HG03439 (cell line): ENCODE data around the gene CACNA1C.

ENCODE experiments used
- ATAC-seq: cut with Tn5 transposase; IDR thresholded peaks from one replicate; pipeline ENCODE4 v1.9.1; 2021; ENCODE audit warnings: mild to moderate bottlenecking, moderate library complexity; ENCODE audit not compliant: unreplicated experiment

The CACNA1C gene

DNA sequence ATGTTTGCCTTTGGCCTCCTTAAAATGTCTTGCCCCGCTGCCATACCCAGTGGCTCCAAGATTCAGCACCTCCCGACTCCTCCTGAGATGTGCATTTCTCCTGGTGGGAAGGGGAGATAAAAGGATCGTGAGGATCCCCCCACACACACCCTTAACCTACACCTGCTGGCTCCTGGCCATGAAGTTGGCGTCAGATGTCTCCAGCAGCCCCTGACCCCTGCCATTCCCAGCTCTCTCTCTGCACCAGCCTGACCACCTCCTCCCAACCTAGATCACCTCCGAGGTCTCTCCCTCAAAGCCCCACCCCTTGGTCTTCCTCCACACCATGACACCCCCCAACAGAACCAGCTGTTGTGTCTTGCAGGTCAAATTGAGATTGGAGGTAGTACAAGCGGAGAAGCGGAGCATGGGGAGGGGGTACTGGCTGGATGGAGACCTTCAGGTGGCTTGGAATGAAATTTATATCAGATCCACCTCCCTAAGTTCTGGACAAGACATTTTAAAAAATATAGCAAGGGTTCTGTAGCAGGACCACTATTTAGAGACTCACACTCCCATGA is 590.9 kb downstream of the CACNA1C start:
- ATAC-seq: no peak

DNA sequence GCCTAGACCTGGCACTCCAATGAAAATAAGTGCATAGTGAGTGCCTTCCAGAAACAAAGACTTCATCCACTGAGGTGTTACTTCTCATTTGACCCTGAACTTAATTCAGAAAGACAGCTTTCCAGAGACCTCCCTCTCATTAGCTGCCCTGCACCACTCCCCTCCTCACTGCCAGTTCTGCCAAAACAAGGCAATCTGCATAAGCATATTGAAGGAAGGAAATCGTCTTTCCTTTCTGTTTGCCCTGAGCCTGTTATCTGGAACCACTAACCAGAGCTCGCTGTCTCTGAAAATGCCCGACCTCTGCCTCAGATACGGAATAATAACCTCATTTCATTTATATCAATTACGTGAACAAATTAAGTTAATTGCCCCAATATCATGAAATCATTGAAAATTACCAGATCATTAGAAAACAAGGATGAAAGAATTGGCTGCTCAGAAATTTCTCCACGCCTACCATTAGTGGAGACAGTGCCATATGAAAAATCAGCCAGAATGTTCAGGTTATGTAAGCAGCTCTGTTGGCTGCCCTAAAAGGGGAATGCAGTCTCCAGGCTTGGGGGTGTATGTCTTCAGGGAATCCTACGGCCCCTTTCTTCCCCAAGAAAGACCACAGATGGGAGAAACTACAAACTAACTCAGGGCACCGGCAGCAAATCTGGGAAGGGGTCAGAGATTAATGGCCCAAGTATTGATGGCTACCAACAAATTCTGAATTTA is 592.1 kb downstream of the CACNA1C start:
- no peak for ATAC-seq

DNA sequence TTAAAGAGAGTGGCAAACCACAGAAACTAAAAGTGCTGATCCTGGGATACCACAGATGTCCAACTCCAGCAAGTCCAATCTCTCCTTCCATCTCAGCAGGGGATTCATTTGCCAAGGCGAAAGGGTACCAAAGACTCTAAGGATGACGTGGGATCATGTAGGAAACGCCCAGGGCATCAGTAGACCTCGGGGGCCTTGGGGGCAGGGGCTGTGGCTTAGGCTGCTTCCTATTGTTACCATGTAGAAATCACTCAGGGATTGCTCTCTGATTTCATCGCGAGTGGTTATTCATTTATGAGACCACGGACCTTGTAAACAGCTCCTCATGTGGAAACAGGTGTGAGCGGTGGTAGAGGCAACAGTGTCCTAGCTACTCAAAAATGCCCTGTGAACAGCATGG is 592.7 kb downstream of the CACNA1C start:
- no peak for ATAC-seq

DNA sequence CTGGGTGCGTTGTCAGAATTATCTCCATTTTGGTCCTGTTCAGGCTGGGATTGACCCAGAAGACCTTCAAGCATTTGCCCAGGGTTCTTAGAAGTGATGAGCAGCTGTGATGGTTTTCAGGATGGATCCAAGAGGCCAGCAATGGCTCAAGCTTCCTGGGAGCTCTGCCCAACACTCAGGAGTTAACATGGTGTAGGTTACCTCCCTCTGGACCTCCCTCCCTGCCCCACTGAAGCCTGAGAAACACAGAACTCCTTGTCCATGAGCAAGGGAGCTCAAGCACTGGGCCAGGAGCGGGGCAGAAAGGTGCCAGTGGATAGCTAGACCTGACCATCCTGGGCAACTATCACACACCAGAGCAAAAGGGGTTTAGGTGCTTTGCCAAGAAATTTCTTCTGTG is 593.6 kb downstream of the CACNA1C start:
- ATAC-seq: no peak

DNA sequence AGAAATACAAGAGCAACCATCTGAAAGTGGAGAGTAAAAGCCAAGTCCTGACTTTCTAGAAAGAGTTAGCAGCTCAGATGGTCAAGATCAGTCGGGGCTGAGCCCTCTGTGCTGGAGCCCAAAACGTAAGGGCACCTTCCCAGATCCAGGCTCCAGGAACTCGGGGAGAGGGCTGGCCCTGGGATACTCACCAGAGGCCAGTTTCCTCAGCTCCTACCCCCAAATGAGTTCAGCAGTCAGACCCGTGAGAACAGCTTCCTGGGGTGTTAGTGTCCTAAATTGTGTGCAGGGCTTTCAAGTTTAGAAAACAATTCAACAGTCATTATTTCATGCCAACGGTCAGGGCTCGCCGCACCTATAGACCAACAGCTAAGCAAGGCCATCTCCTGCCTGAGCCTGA is 594.4 kb downstream of the CACNA1C start:
- no peak for ATAC-seq

DNA sequence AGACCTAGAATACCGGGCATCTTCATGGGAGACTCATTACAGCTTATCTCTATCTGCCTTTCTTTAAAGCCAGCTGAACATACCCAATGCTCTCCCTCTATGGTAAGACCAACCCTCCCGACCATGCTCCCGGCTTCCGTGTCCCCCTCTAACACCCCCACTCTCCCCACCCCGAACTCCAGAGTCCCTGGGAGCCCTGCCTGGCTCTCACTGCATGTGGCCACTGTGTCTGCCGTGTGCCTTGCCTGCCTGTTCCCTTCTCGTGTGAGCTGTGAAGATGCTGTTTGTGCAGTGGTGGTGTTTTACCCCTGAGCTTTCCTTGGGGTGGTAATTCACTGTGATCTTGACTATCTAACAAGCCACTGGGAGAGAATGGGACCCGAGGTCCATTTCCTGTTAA is 595.6 kb downstream of the CACNA1C start:
- no peak for ATAC-seq

DNA sequence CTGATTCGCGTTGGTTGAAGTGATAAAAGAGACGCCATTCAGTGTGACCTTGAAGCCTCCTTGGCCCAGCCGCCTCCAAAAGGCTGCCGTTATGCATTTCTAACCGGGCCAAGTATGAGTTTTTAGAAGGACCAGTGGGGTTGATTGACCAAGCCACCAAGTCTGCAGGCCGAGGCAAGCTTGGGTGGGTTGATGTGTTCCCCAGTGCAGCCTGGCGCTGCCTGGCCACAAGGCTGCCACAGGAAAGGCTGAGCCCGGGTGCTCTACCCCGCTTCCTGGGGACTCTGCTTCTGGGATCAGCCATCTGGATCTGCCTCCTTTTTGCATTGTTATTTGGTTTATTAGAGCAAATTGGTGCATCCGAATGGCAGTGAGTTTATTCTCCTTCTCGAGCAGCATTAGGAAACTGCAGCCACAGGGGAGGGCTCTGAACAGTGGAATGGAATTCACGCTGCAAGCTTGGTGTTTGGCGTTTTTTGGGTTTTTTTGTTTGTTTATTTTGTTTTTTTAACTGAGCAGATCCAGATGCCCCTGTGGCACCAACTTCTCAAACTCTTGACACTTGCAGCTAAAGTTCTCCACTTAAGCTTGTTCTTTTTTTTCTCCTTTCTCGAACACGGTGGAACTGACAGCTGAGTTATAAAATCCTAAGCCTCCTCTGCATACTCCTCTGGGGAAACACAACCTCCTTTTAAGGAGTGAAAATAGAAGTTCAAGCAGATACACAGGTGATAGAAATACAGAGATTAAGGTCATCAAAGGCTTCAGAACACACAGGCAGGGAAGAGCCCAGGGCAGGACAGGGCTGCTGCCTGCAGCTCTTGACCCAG is 596.6 kb downstream of the CACNA1C start:
- no peak for ATAC-seq

DNA sequence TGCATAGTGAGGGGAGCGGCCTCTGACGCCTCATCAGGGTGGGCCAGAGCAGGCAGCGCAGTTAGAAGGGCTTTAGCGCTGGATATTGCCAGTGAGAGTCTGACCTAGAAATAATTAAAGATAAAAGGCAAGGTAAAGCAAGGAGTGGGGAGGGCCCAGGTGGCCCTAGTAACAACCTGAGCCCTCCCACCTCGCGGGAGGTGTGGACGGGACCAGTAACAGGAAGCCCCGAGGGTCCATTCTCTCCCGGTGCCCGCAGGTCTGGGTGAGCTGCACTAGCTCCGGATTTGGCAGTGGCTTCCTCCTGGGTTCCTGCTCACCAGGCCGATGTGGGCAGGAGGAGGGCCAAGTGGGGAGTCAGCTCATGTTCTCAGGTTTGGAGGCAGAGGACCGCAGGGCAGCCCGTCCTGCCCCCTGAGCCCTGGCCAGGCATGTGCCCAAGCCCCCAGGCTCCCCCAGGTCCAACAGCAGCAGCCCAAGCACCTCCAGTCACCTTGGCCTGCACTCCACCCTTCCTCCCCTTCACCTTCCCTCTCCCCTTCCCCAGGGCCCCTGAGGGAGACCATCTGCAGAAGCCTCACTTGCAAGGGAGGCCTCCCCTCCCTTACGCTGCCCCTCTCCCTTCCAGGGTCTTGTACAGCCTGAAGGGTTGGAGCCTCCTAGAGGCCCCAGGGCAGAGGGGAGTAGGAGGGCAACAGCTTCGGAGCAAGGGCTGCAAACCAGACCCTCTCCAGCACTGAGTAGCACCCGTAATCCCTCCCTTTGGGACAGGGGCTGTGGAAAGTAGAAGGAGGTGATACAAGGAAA is 597.7 kb downstream of the CACNA1C start:
- no peak for ATAC-seq

DNA sequence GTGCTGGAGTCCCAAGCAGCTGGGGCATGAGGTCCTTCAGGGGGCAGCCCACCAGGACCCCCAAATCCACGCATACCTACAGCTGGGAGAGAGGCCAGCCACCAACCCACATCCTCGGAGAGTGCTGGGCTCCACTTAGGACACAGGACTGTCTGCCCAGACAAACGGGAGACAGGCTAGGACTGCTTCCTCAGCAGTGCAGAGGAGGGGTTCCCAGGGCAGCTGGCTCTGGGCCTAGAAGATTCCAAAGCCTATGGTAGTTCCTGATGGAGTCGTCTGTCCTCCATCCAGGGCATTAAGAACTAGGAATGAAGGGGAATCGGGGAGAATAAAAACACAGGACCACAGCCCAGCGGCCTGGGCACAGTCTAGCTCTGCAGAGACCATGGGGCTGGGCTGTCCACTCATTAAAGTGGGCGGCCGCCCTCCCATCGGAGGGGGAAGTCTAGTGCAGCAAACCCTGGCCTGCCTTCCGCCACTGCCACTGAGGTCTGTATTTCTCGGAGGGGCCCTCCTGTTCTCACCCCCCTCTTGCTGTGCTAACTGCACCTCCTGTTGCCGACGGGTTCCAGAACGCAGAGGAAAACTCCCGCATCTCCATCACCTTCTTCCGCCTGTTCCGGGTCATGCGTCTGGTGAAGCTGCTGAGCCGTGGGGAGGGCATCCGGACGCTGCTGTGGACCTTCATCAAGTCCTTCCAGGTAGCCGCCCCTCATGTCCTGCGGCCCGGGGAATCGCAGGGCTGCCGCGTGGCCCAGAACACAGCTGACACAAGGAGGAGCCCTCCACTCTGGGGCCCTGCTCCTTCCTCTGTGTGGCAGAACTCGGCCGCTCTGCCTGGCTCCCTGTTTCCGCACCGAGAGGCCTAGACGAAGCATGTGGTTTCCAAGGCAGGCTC is 598.5 kb downstream of the CACNA1C start:
- no peak for ATAC-seq

DNA sequence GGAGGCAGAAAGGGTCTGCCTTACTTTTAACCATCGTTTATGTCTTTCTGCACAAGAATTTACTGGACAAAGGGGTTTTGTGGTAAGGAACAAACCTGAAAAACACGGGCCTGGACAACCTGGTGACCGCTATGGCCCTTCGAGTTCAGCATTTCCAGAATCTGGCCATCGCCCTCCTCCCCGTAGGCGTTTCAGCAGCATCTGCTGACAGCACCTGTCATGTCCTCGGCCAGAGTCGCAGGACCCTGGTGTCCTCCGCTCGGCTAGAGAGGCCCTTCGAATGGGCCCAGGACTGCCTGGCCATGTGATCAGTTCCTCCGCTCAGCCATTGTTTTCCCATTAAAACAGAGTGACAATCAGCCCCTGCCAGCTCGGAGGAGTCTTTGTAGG is 599.2 kb downstream of the CACNA1C start:
- ATAC-seq: no peak

DNA sequence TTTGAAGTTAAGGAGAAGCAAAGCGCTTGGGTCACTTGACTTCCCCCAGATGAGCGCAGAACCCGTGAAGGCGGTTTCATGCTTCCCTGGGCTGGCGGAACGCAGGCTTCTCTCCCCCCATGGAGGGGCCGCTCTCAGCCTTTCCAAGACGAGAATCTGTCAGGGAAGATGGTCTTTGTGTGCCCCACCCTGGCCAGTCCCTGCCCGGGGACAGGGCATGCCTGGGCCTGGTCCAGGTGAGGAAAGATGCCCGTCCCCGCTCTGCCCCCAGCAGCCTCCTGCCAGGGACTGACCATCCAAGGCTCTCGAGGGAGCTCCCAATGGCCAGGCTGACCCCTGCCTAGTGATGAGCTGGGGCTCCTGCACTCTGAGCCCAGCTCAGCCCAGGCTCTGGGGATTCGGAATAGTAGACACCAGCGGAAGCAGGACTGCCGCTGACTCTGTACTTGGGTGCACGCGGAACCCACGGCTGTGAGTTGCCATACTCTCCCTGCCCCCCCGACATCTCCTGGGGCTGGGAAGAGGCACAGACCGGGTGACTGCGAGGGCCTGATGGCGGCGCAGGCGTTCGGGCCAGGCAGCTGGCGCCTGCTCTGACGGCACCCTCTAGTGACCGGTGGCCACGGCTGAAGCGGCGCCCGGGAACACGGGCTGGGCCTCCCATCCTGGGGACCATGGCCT is 599.8 kb downstream of the CACNA1C start:
- no peak for ATAC-seq

DNA sequence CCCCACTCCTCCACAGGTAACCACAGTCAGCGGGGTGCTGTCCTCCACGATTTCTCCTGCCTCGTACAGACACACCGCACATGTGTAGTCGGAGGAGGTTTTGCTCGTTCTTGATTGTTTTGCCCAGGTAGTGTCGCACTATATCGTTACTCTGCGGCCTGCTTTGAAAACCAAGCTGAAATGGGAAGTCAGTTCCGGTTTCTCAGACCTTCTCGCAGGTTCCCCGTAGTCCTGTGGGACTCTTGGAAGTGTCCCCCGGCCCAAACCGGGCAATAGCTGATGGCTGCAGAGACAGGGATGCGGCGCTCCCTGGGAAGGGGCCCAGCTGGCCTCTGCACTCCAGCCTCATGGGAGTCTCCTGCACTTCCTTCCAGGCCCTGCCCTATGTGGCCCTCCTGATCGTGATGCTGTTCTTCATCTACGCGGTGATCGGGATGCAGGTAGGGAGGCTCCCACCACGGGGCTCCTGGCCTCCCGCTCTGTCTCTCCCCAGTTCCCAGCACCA is 600.7 kb downstream of the CACNA1C start:
- no peak for ATAC-seq

DNA sequence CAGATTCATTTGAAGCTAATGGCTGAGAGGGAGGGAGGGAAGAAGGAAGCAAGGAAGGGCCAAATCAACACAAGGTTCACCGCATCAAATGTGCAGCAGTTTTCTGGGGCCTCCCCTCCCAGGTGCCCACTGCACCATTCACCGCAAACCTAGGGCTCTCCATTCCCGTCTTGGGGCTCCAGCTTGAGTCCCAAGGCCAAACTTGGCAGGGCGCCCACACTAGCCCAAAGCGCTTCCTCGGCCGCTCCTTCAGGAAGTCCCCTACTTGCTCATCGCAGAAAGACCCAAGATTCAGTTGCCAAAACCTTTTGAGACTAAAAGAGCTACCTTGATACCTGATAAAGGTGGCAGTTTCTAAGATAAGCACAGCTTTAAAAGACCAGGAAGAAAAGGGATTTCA is 601.5 kb downstream of the CACNA1C start:
- no peak for ATAC-seq

DNA sequence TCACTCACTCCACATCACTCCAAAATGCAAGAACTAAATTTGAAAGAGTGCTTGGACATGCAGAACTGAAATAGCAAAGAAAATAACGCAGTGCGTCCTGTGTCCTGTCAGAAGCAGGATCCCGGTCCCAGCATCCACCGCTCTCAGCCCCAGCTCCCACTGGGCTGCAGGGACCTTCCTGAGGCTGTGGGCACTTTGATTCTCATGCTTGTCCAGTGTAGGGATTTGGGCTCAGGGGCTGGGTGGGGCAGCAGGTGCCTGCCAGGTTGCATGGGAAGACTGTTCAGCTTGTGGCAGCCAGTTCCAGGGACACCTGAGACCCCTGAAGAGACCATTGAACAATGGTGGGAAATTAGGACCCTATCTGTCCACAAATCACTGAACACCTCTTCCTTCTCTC is 602.0 kb downstream of the CACNA1C start:
- no peak for ATAC-seq

DNA sequence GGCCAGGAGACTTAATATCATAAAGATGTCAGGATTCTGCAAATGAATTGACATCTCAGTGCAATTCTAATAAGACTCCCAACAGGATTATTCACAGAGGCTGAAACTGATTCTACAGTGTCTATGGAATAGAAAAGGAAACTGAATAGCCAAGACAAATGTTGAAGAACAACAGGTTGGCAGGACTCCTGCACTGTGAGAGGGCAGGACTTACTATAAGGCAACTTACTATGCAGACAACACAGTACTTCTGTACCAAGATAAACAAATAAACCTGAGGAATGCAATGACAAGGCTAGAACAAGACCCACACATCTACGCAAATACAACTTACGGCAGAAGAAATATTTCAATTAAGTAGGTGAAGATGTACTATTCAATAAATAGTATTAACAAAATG is 609.7 kb downstream of the CACNA1C start:
- no peak for ATAC-seq

DNA sequence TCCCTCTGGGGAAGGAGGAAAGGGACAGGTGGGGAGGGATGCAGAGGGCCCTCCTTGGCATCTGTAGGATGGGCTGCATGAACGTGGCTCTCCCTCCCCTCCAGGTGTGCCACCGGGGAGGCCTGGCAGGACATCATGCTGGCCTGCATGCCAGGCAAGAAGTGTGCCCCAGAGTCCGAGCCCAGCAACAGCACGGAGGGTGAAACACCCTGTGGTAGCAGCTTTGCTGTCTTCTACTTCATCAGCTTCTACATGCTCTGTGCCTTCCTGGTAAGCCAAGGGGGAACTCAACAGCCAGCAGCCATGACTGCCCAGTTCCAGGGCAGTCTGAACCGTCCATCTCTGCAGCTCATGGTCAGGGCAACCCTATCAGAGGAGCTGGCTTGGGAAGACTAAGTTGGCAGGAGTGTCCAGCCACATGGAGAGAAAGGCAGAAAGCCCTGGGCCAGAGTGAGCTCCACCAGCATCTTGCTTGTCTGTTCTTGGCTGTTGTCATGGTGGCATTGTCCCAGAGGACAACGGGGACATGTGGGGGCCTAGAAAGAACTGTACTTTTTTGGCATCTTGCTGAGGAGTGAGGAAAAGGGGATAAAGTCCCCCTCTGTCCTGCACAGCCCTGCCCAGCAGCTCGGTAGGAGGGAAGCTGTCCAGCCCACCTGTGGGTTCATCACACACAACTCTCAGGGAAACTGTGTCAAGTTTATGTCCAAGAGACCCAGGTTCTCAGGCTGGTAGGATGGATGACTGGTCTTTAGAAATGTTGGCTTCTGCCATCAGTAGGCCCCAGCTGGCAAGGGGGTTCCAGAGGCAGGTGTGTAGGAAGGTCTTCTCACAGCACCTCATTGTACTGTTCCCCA is 612.2 kb downstream of the CACNA1C start:
- no peak for ATAC-seq

DNA sequence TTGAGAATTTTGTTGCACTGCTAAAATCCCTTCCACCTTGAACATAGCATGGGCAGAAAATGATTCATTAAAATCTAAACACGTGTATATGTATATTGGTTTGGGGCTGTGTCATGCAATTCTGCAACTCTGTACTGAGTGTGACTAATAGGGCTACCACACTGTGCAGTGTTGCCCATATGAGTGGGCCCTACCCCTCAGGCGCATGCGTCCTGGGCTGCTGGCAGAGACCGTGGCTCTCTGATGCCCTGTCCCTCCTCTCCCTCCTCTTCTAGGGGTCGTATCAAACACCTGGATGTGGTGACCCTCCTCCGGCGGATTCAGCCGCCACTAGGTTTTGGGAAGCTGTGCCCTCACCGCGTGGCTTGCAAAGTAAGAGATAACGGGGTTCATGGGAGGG is 613.6 kb downstream of the CACNA1C start:
- no peak for ATAC-seq

DNA sequence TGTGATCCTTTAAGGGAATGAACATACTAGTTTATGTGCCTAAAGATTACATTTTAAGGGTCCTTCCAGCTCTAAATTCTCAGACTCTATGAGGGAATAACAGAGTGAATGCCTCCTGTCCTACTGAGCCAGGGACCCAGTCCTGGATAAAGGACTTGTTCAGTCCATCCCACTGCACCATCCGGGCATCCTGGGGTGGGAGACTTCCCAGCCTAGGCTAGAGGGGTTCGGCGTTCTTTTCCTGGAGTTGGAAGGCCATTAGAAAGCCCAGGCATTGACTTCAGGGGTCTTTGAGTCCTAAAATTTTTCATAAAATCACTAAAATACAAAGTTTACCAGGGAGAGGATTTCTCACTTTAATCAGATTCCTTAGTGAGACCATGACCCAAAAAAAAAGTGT is 614.1 kb downstream of the CACNA1C start:
- ATAC-seq: no peak
